Measurements from ENCODE around the gene TMEM234. TPM values are rescaled to one million over a fixed set of nuclear protein-coding genes. Genes with fewer than 3 reads are reported as not detected.

Gene TMEM234
- total and polyA plus RNA-seq, 2 of the 13 experiments (the other 11 are each of a cell fraction or from before 2014, with no cell fraction given): 6.1 to 9.0 TPM

- TF ChIP-seq ZBTB3 (CRISPR knock-in tag; IDR thresholded peaks at IDR 0.05; ENCODE audit: borderline replicate concordance, low read depth) (no peak; the same call in none of the 2 replicates), DPF2 (CRISPR knock-in tag; IDR thresholded peaks at IDR 0.05; ENCODE audit: borderline replicate concordance, low read depth) (peak; percentile 85), REXO4 (CRISPR knock-in tag; IDR thresholded peaks at IDR 0.05; ENCODE audit: borderline replicate concordance) (no peak), MXD1 (CRISPR knock-in tag; IDR thresholded peaks at IDR 0.05) (no peak), MTF2 (CRISPR knock-in tag; IDR thresholded peaks at IDR 0.05; ENCODE audit: borderline replicate concordance) (no peak), PLRG1 (conservative IDR thresholded peaks at IDR 0.05) (no peak), HNF4A (CRISPR knock-in tag; IDR thresholded peaks at IDR 0.05) (peak; percentile 91), ZNF841 (CRISPR knock-in tag; IDR thresholded peaks at IDR 0.05; ENCODE audit: borderline replicate concordance) (no peak), ZNF160 (CRISPR knock-in tag; IDR thresholded peaks at IDR 0.05) (no peak; the same call in none of the 2 replicates), SAP130 (CRISPR knock-in tag; IDR thresholded peaks at IDR 0.05; ENCODE audit: low read depth) (peak; percentile 85), MAX (IDR thresholded peaks at IDR 0.05) (peak; percentile 87), PAX8 (CRISPR knock-in tag; IDR thresholded peaks at IDR 0.05; ENCODE audit: borderline replicate concordance) (no peak), E2F2 (CRISPR knock-in tag; IDR thresholded peaks at IDR 0.05; ENCODE audit: borderline replicate concordance) (no peak), NR2F1 (CRISPR knock-in tag; IDR thresholded peaks at IDR 0.05) (peak; percentile 96), ARNT (IDR thresholded peaks at IDR 0.05) (no peak), ZSCAN9 (CRISPR knock-in tag; IDR thresholded peaks at IDR 0.05; ENCODE audit: borderline replicate concordance) (no peak), ZNF275 (CRISPR knock-in tag; IDR thresholded peaks at IDR 0.05; ENCODE audit: borderline replicate concordance) (no peak), ZNF770 (CRISPR knock-in tag; IDR thresholded peaks at IDR 0.05) (0 out of 2 replicates have a peak, but pooled peaks have one; percentile 35), SMAD9 (CRISPR knock-in tag; IDR thresholded peaks at IDR 0.05) (no peak), ZBTB20 (CRISPR knock-in tag; IDR thresholded peaks at IDR 0.05; ENCODE audit: borderline replicate concordance, low read depth) (peak; percentile 90; the same call in 1 of the 2 replicates), ZNF644 (CRISPR knock-in tag; IDR thresholded peaks at IDR 0.05; ENCODE audit: low read depth) (peak; percentile 34; the same call in 1 of the 2 replicates), FOXA1 (IDR thresholded peaks at IDR 0.05) (no peak), FOXA1 (CRISPR knock-in tag; IDR thresholded peaks at IDR 0.05) (no peak), ZNF552 (CRISPR knock-in tag; IDR thresholded peaks at IDR 0.05; ENCODE audit: borderline replicate concordance) (no peak), ZFP36L2 (CRISPR knock-in tag; IDR thresholded peaks at IDR 0.05) (no peak), PHB2 (IDR thresholded peaks at IDR 0.05; ENCODE audit: partially characterized antibody) (no peak)
These were observed 27.8 kb upstream of the TMEM234 start (continued) for GRCh38 chr1:32249831-32250525.
